ENCODE results near the gene SLC6A3.

GRCh38 chr5:1423901-1424603 is 21.2 kb downstream of the SLC6A3 start:
- no peak for TF ChIP-seq CTCF (IDR thresholded peaks at IDR 0.05)
- TF ChIP-seq ELF4 (CRISPR knock-in tag; IDR thresholded peaks at IDR 0.05; ENCODE audit: low read depth), result no peak
- TF ChIP-seq MAX (CRISPR knock-in tag; IDR thresholded peaks at IDR 0.05), result no peak
- TF ChIP-seq ATF2 (CRISPR knock-in tag; IDR thresholded peaks at IDR 0.05; ENCODE audit: borderline replicate concordance, low read depth), result no peak
- no peak for TF ChIP-seq SMAD3 (CRISPR knock-in tag; IDR thresholded peaks at IDR 0.05; ENCODE audit: borderline replicate concordance)
- no peak for TF ChIP-seq USF1 (CRISPR knock-in tag; IDR thresholded peaks at IDR 0.05)
- TF ChIP-seq E2F5 (CRISPR knock-in tag; IDR thresholded peaks at IDR 0.05), result no peak
- TF ChIP-seq FOXP4 (CRISPR knock-in tag; IDR thresholded peaks at IDR 0.05), result no peak
- TF ChIP-seq SP1 (CRISPR knock-in tag; conservative IDR thresholded peaks at IDR 0.05), result no peak
- TF ChIP-seq TEAD4 (CRISPR knock-in tag; IDR thresholded peaks at IDR 0.05), result no peak
- no peak for TF ChIP-seq MXD4 (CRISPR knock-in tag; IDR thresholded peaks at IDR 0.05; ENCODE audit: borderline replicate concordance)
- TF ChIP-seq ZNF416 (CRISPR knock-in tag; IDR thresholded peaks at IDR 0.05), result no peak
- TF ChIP-seq NFYB (CRISPR knock-in tag; conservative IDR thresholded peaks at IDR 0.05; ENCODE audit: low read depth), result no peak
